HG03103 (cell line): ENCODE results near the gene SYAP1.
"Not testable (repeated sequence)": the region's sequence is repeated elsewhere in the genome, so short reads cannot be mapped to it uniquely, and the experiment has no call there.

Experiments used
- ATAC-seq: cut with Tn5 transposase; IDR thresholded peaks from one replicate; pipeline ENCODE4 v1.9.1; 2021; ENCODE audit warnings: low read depth; ENCODE audit not compliant: unreplicated experiment

Gene SYAP1

GRCh38 chrX:16719334-16720084 is at the start of gene SYAP1:
Gene SYAP1 (plus strand): TSS chrX:16719612. CDS start chrX:16719725, 113 bp downstream.
- ATAC-seq: peak; percentile 97

- ATAC-seq: no peak
Measured at GRCh38 chrX:16671005-16671404, 48.4 kb upstream of the SYAP1 start.

- no peak for ATAC-seq
Measured at GRCh38 chrX:16678689-16679088, 40.7 kb upstream of the SYAP1 start.

- ATAC-seq: no peak
Measured at GRCh38 chrX:16683007-16683664, 36.3 kb upstream of the SYAP1 start.

GRCh38 chrX:16687514-16687913 is 31.9 kb upstream of the SYAP1 start:
- no peak for ATAC-seq

GRCh38 chrX:16695079-16695676 is 24.2 kb upstream of the SYAP1 start:
- no peak for ATAC-seq

- ATAC-seq: no peak
Measured at GRCh38 chrX:16696956-16697355, 22.5 kb upstream of the SYAP1 start.

GRCh38 chrX:16699389-16699788 is 20.0 kb upstream of the SYAP1 start:
- ATAC-seq: no peak

GRCh38 chrX:16700734-16701133 is 18.7 kb upstream of the SYAP1 start:
- ATAC-seq: no peak

- ATAC-seq: no peak
Measured at GRCh38 chrX:16702700-16703599, 16.5 kb upstream of the SYAP1 start.

GRCh38 chrX:16705370-16705769 is 14.0 kb upstream of the SYAP1 start:
- ATAC-seq: no peak

- no peak for ATAC-seq
Measured at GRCh38 chrX:16708016-16708415, 11.4 kb upstream of the SYAP1 start.

GRCh38 chrX:16711219-16711811 is 8.1 kb upstream of the SYAP1 start:
- ATAC-seq: no peak

GRCh38 chrX:16711893-16712547 is 7.4 kb upstream of the SYAP1 start:
- ATAC-seq: peak; percentile 39

GRCh38 chrX:16712548-16713155 is 6.8 kb upstream of the SYAP1 start, which contains the start of gene CTPS2:
Gene CTPS2 (minus strand): TSS chrX:16712669. CDS start chrX:16702902, 9,767 bp downstream.
- peak; percentile 78 for ATAC-seq

GRCh38 chrX:16714504-16714903 is 4.9 kb upstream of the SYAP1 start:
- no peak for ATAC-seq

GRCh38 chrX:16715638-16716037 is 3.8 kb upstream of the SYAP1 start:
- ATAC-seq: not testable (repeated sequence)

- ATAC-seq: not testable (repeated sequence)
Measured at GRCh38 chrX:16716451-16716850, 3.0 kb upstream of the SYAP1 start.

- peak; percentile 27 for ATAC-seq
Measured at GRCh38 chrX:16718824-16719333, 533 bp upstream of the SYAP1 start.
